Measurements from ENCODE around the gene IRGC. TPM values are rescaled to one million over a fixed set of nuclear protein-coding genes. Genes with fewer than 3 reads are reported as not detected.

The IRGC gene
- total RNA-seq, 1 experiment from 2014 or later: not detected

DNA sequence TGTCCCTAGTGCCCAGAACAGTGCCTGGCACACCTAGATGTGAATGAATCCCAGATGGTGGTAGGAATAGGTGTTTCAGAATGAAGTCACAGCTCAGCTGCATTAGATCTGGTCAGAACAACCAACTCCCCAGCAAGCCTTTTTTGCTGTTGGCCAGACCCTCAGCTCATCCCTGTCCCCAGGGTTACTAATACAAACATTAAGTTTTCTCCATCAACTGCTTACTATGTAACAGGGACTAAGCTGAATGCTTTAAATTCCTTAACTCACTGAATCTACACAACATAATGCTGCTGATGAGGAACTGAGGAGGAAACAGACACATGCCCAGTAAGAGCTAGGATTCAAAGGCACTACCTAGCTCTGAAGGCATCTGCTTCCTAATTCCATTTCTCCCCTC, 20.1 kb downstream of the IRGC start:
- no peaks in the 10 kb centered on the region for H3K4me1 ChIP-seq (ENCODE audit: insufficient read depth, low read length)
- H2AFZ ChIP-seq (ENCODE audit: low read length): no peak overlapping the region
- H2BK120ac ChIP-seq (ENCODE audit: low read depth, low read length, poor library complexity, severe bottlenecking): no peak overlapping the region
- H3K18ac ChIP-seq (ENCODE audit: insufficient read length, low read depth, low read length): no peak overlapping the region
- no peak overlapping the region for H4K5ac ChIP-seq (ENCODE audit: insufficient read length, low read depth, low read length)
- Mint-ChIP-seq H3K36me3 (ENCODE audit: insufficient read depth in 1 of 3, low read depth in 3 of 3) (peaks cover 40 to 92% (median 75%) of the 10 kb centered on the region in 3 experiments; a peak in 6 of 7 replicates), H3K4me3 (no peak overlapping the region), H3K27ac (no peak overlapping the region), H3K4me1 (no peaks in the 10 kb centered on the region), H3K27me3 (ENCODE audit: low read depth) (no peaks in the 10 kb centered on the region), H3K9me3 (no peaks in the 10 kb centered on the region)
- H2BK20ac ChIP-seq (ENCODE audit: low read depth, low read length, poor library complexity, severe bottlenecking): no peak overlapping the region
- no peaks in the 10 kb centered on the region for H3K23me2 ChIP-seq (ENCODE audit: insufficient read length, low read depth, low read length, poor library complexity, severe bottlenecking)
- no peaks in the 10 kb centered on the region for H3K79me1 ChIP-seq (ENCODE audit: insufficient read depth, low read depth, low read length, poor library complexity, severe bottlenecking)
- no peak overlapping the region for H2AK5ac ChIP-seq (ENCODE audit: insufficient read length, low read length)
- H3K27me3 ChIP-seq (ENCODE audit: insufficient read depth, low read length): no peaks in the 10 kb centered on the region
- no peaks in the 10 kb centered on the region for H3K9me3 ChIP-seq (ENCODE audit: control insufficient read depth, low read depth, low read length)
- no peak overlapping the region for H3T11ph ChIP-seq (ENCODE audit: low read length)
- H4K8ac ChIP-seq (replicated peaks; ENCODE audit: insufficient read length, low read depth, low read length): no peak overlapping the region
- no peak overlapping the region for H2BK12ac ChIP-seq (ENCODE audit: insufficient read length, low read depth, low read length)
- DNase-seq: no peak
- H3K9ac ChIP-seq (ENCODE audit: extremely low read depth, insufficient read length, low read length): no peak overlapping the region
- H4K91ac ChIP-seq (ENCODE audit: insufficient read length, low read depth, low read length): no peak overlapping the region
- H3K23ac ChIP-seq (ENCODE audit: insufficient read length, low read depth, low read length): no peak overlapping the region
- no peak overlapping the region for H3K56ac ChIP-seq (ENCODE audit: insufficient read length, low read depth, low read length)
- no peaks in the 10 kb centered on the region for H4K20me1 ChIP-seq (ENCODE audit: control insufficient read depth, insufficient read depth, insufficient read length)
- no peak overlapping the region for H2BK15ac ChIP-seq (ENCODE audit: low read depth, low read length)
- H3K4me2 ChIP-seq (ENCODE audit: insufficient read depth, insufficient read length, low read length): no peak overlapping the region
- TF ChIP-seq, protein P1, sequence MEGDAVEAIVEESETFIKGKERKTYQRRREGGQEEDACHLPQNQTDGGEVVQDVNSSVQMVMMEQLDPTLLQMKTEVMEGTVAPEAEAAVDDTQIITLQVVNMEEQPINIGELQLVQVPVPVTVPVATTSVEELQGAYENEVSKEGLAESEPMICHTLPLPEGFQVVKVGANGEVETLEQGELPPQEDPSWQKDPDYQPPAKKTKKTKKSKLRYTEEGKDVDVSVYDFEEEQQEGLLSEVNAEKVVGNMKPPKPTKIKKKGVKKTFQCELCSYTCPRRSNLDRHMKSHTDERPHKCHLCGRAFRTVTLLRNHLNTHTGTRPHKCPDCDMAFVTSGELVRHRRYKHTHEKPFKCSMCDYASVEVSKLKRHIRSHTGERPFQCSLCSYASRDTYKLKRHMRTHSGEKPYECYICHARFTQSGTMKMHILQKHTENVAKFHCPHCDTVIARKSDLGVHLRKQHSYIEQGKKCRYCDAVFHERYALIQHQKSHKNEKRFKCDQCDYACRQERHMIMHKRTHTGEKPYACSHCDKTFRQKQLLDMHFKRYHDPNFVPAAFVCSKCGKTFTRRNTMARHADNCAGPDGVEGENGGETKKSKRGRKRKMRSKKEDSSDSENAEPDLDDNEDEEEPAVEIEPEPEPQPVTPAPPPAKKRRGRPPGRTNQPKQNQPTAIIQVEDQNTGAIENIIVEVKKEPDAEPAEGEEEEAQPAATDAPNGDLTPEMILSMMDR (conservative IDR thresholded peaks at IDR 0.05): no peak
- no peak overlapping the region for H2BK5ac ChIP-seq (ENCODE audit: insufficient read length, low read length)
- H3K27ac ChIP-seq (ENCODE audit: insufficient read length, low read depth, low read length): no peak overlapping the region
- H3K14ac ChIP-seq (ENCODE audit: insufficient read depth, low read length): no peak overlapping the region
- no peak overlapping the region for H3K4ac ChIP-seq (ENCODE audit: low read depth, low read length)
- H3K79me2 ChIP-seq (ENCODE audit: insufficient read depth, low read length): no peaks in the 10 kb centered on the region

Data from H9 (cell line).